Measurements from ENCODE around the gene SCN2A. TPM values are rescaled to one million over a fixed set of nuclear protein-coding genes. Genes with fewer than 3 reads are reported as not detected.

SCN2A gene
- total and polyA plus RNA-seq, 9 of the 15 experiments (the other 6 are each of a cell fraction or from before 2014, with no cell fraction given): 0.08 to 0.69 (median 0.31) TPM; not detected in 1

- TF ChIP-seq, protein P1, sequence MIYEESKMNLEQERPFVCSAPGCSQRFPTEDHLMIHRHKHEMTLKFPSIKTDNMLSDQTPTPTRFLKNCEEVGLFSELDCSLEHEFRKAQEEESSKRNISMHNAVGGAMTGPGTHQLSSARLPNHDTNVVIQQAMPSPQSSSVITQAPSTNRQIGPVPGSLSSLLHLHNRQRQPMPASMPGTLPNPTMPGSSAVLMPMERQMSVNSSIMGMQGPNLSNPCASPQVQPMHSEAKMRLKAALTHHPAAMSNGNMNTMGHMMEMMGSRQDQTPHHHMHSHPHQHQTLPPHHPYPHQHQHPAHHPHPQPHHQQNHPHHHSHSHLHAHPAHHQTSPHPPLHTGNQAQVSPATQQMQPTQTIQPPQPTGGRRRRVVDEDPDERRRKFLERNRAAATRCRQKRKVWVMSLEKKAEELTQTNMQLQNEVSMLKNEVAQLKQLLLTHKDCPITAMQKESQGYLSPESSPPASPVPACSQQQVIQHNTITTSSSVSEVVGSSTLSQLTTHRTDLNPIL (CRISPR knock-in tag; IDR thresholded peaks at IDR 0.05): no peak
- no peak for TF ChIP-seq ARID3A (IDR thresholded peaks at IDR 0.05; ENCODE audit: borderline replicate concordance, low read depth, low read length)
- TF ChIP-seq ARID3B (CRISPR knock-in tag; IDR thresholded peaks at IDR 0.05; ENCODE audit: borderline replicate concordance): no peak
- TF ChIP-seq HES1 (IDR thresholded peaks at IDR 0.05; ENCODE audit: low read depth): no peak
- TF ChIP-seq NR3C1 (CRISPR knock-in tag; IDR thresholded peaks at IDR 0.05): no peak
- TF ChIP-seq TRIM28 (IDR thresholded peaks at IDR 0.05): no peak
- no peak for TF ChIP-seq CBX1 (IDR thresholded peaks at IDR 0.05; ENCODE audit: low read depth)
- no peak for TF ChIP-seq NR4A1 (CRISPR knock-in tag; IDR thresholded peaks at IDR 0.05)
- no peak for TF ChIP-seq NR4A1 (tag; IDR thresholded peaks at IDR 0.05)
Observed at GRCh38 chr2:165423081-165423480, 183.9 kb downstream of the SCN2A start (continued).
